NCI-H82 treated with DMSO at 0.1 percent for 48 hours (cell line): ENCODE results near the gene MEGF10.
A peak's percentile ranks its signal among the peaks of the same experiment; 100 is the strongest.

Source experiments
- DNase-seq: peaks from one replicate; lab custom pipeline; 2025; ENCODE audit not compliant: unreplicated experiment; lab: John Stamatoyannopoulos, UW

The MEGF10 gene

DNA sequence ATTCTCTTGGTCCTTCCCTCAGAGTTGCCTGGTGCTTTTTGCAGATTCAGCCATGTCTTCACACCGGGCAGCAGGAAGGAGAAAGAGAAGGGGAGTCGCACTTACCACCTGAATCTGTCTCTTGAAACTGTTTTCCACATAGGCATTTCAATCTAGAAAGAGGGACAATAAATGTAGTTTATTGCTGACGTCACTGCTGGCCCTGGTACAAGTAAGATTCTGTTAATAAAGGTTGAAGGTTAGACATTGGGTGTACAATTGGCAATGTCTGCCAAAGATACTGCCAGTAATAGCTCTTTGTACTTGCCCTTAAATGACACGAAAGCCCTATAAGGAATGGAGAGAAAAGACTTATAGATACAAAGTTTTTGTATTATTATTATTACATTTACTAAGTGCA is 72.8 kb downstream of the MEGF10 start:
- no peak for DNase-seq

GRCh38 chr5:127367029-127367428 is 76.4 kb downstream of the MEGF10 start:
- no peak for DNase-seq

- DNase-seq = no peak
Observed at GRCh38 chr5:127367946-127368465, 77.4 kb downstream of the MEGF10 start.

- no peak for DNase-seq
Observed at GRCh38 chr5:127369796-127370195, 79.2 kb downstream of the MEGF10 start.

- DNase-seq = no peak
Observed at GRCh38 chr5:127370631-127371030, 80.0 kb downstream of the MEGF10 start.

GRCh38 chr5:127373858-127374491 is 83.4 kb downstream of the MEGF10 start:
- no peak for DNase-seq

DNA sequence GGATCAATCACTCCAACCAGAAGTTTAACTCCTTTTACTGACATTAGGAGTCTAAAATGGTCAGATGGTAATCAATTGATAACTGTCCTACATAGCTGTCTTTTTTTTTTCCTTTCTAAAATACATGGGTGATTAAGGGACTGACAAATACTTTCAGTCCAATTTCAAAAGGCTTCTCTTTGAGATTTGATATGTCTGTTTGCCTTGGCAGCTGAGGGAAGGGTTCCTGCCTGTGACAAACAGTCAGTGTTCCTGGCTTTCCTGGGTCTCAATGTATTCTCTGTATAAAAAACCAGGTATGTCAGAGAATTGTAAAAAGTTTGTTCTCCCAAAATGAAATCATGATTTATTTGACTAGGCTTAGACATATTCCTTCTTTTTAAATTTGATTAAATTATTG is 84.5 kb downstream of the MEGF10 start:
- no peak for DNase-seq

- DNase-seq = no peak
Observed at GRCh38 chr5:127375544-127376091, 85.0 kb downstream of the MEGF10 start.

DNA sequence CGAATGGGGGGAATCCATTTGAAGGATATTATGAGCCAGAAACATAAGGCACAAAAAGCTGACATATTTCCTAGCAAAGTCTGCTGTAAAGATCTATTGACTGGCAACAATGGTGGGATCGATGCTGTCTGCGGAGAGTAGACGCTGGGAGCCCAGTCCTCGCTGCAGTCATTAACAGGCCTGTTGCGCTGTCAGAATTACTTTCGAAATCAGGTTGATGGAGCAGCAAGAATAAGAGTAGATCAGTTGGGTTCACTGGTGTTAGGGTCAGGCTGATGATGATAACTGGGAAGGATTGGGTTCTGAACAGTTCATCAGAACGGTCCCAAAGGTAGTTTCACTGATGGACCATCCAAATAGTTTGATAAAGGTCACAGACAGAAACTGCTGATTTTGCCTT is 87.1 kb downstream of the MEGF10 start:
- DNase-seq = no peak

DNA sequence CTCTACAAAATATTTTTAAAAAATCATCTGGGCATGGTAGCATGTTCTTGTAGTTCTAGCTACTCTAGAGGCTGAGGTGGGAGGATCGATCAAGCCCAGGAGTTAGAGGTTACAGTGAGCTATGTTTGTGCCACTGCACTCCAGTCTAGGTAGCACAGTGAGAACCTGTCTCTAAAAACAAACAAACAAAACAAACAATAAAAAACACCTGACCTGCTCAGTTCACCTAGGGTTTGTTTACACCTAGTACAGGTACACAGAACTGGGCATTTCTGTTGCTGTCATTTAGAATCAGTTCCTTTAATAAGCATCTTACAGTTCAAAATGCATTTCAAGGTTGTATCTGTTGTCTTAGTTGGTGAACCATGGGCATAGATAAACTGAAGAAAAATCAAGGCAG is 95.3 kb downstream of the MEGF10 start:
- no peak for DNase-seq

DNA sequence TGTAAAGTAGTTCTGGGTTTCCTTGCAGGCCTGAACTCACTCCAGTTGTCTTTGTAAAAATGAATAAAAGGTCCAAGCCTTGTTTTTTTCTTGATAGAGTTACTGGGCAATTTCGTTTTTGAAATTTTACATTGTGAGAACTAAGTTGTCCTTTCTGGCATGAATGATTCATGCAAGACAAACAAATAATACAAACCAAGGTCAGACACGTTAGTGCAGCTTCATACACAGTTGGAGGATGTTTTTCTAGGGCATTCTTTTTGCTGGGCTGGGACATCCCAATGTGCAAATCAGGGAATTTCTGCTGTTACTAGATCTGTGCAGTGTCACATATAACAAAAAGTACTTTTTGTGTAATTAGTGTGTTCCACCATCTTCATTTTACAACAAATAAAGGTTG is 96.0 kb downstream of the MEGF10 start:
- no peak for DNase-seq

GRCh38 chr5:127389601-127390000 is 99.0 kb downstream of the MEGF10 start:
- no peak for DNase-seq

- DNase-seq = peak; percentile 16
Observed at GRCh38 chr5:127392762-127393161, 102.2 kb downstream of the MEGF10 start.

GRCh38 chr5:127396490-127397155 is 106.0 kb downstream of the MEGF10 start:
- DNase-seq = no peak

DNA sequence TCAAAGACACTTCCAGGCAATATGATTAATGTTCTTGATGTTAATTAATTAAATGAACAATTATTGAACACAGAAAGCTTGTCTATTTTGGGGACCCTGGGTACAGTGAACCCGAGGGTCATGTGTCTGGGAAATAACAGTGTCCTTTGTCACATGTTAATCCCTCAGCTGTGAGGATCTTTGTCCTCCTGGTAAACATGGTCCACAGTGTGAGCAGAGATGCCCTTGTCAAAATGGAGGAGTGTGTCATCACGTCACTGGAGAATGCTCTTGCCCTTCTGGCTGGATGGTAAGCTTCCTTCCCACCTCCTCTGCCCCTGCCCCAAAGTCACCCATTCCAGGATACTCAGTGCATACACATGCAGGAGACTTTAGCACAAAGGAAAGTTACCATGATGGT is 107.9 kb downstream of the MEGF10 start:
- DNase-seq = no peak

DNA sequence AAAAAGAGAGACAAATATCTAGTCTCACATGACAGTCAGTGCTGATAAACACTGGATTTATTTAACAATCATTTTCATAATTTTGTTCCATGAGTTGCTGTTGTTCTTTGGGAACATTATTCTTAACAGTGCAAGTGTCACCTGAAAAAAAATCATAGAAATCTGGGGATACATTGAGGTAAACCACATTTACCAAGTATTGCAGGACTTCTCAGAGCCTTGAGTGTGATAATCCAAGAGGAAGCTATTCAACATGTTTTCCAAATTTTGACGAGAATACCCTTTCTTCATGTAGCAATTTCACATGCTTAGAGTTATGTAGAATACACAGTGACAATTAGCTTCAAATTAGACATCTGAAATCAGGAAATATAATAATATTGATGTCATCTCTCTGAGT is 108.5 kb downstream of the MEGF10 start:
- DNase-seq = no peak

DNA sequence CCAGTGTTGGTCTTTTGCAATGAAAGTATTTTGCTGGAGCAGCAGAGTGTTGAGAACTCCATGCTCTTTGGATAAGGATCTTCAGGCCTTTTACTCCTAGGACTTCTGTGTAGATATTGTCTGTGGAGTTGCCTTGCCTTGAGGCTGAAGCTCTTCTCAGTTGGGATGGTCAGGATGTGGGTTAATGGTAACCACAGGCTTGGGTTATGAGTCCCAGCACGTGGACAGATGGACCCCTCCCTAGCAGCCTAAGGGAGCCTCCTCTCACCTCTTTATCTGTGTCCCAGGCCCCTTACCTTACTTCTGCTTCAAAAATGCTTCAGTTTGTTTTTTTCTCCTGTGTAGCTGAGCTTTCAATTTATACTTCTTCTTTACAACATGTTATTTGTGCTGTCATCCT is 109.9 kb downstream of the MEGF10 start:
- DNase-seq = no peak

DNA sequence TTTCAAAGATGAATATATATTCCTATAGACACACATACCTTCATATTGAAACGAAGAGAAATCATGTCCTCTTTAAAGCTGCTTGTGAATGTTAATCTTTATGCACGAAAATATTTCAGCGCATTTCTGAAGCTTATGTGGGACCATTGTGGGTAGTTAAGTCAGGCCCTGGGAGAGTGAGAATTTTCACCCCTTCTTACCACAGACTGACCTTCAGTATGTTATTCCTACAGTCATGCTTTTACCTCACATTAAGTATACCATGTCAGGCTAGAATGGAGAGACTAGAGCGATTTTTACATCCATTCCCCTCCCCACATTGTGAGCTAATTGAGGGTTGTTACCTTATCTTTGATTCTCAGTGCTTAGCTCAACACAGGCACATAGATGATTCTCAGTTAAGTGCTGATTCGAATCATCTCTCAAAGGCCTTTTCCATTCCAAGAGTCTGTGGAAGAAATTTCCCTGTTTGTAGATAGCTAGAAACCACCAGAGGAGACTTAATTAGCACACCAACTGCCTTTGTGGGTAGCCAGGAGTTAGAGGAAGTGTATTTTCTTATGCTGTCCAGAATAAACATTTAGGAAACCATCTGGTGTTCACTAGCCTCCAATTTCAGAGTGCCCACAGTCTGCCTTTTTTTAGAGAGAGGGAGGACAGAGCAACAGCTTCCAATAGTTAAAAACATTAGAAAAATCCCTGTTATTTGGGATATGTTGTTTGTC is 110.5 kb downstream of the MEGF10 start:
- DNase-seq = no peak

DNA sequence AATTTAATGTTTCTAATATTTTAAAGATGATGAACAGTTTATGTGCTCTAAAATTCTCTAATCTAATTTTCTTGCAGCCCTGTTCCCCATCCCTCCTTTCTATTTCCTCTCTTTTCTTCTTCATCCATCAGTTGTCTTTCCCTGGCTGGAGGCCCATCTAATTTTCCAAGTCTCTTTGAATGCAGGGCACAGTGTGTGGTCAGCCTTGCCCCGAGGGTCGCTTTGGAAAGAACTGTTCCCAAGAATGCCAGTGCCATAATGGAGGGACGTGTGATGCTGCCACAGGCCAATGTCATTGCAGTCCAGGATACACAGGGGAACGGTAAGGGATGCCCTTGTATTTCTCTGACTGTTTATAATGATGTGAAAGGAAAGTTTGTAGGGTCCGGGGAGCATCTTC is 111.8 kb downstream of the MEGF10 start:
- DNase-seq = no peak

DNA sequence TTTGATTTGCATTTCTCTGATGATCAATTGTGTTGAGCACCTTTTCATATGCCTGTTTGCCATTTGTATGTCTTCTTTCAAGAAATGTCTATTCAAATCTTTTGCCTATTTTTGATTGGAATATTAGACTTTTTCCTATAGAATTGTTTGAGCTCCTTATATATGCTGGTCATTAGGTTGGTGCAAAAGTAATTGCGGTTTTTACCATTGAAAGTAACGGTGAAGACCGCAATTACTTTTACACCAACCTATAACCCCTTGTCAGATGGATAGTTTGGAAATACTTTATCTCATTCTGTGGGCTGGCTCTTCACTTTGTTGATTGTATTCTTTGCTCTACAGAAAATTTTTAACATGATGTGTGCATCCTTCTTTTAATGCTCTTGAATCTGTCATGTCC is 113.6 kb downstream of the MEGF10 start:
- no peak for DNase-seq

DNA sequence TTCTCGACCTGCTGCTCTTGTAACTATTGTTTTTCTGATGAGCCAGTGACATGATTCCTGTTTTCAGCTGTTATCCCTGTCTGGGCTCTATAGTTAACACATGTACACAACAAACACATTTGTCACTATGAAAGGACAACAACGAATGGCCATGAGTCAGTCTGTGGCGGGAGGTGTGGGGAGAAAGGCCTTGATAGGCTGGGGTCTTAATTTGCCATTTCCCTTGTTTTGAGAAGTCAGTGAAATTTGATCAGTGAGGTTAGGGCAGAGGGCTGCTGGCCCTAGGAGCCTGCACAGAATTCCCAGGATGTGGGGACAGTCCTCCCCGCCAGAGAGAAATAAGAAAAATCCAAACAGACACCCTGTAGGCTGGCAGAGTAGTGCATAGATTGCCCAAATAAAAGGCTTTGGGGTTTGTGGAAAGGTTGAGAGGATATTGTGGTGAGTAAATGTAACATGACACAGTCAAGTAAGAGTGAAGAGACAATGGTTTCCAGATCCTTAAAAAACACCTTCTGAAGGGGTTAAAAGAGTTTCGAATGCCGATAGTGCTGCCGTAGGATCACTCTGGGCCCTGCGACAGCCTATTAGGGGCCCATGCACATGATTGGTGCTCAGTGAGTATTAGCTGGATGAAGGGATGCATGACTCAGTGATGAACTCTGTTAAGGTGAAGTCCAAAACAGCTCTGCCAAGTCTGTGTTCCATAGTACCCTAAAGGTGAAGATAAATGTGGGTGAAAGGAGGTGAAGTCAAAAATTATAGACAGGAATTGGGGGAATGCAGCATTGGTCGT is 115.9 kb downstream of the MEGF10 start:
- DNase-seq = no peak
